ENCODE results near the gene KCNN3.

Gene KCNN3

GRCh38 chr1:154750681-154751665, 119.1 kb downstream of the KCNN3 start:
- DNase-seq (ENCODE audit: low read depth in 3 of 3, low spot score in 1 of 3), result no peak

- DNase-seq (ENCODE audit: low read depth in 3 of 3, low spot score in 1 of 3), result no peak
These were observed 120.9 kb downstream of the KCNN3 start for GRCh38 chr1:154749078-154749760.

GRCh38 chr1:154748405-154748775, 121.7 kb downstream of the KCNN3 start:
- DNase-seq (ENCODE audit: low read depth in 3 of 3, low spot score in 1 of 3), result no peak

- no peak for DNase-seq (ENCODE audit: low read depth in 3 of 3, low spot score in 1 of 3)
These were observed 122.2 kb downstream of the KCNN3 start for GRCh38 chr1:154747740-154748404.

GRCh38 chr1:154747380-154747739, 122.7 kb downstream of the KCNN3 start:
- DNase-seq (ENCODE audit: low read depth in 3 of 3, low spot score in 1 of 3), result no peak

- DNase-seq (ENCODE audit: low read depth in 3 of 3, low spot score in 1 of 3), result no peak
These were observed 123.3 kb downstream of the KCNN3 start for GRCh38 chr1:154746622-154747299.

- no peak for DNase-seq (ENCODE audit: low read depth in 3 of 3, low spot score in 1 of 3)
These were observed 124.2 kb downstream of the KCNN3 start for GRCh38 chr1:154745750-154746425.

- no peak for DNase-seq (ENCODE audit: low read depth in 3 of 3, low spot score in 1 of 3)
These were observed 124.8 kb downstream of the KCNN3 start for GRCh38 chr1:154745286-154745731.

GRCh38 chr1:154744352-154745035, 125.6 kb downstream of the KCNN3 start:
- DNase-seq (ENCODE audit: low read depth in 3 of 3, low spot score in 1 of 3), result no peak

- DNase-seq (ENCODE audit: low read depth in 3 of 3, low spot score in 1 of 3), result no peak
These were observed 126.5 kb downstream of the KCNN3 start for GRCh38 chr1:154743526-154744036.

- DNase-seq (ENCODE audit: low read depth in 3 of 3, low spot score in 1 of 3), result no peak
These were observed 127.5 kb downstream of the KCNN3 start for GRCh38 chr1:154742606-154743005.

GRCh38 chr1:154741741-154742495, 128.2 kb downstream of the KCNN3 start:
- DNase-seq (ENCODE audit: low read depth in 3 of 3, low spot score in 1 of 3), result no peak

- DNase-seq (ENCODE audit: low read depth in 3 of 3, low spot score in 1 of 3), result no peak
These were observed 128.8 kb downstream of the KCNN3 start for GRCh38 chr1:154741327-154741726.

- no peak for DNase-seq (ENCODE audit: low read depth in 3 of 3, low spot score in 1 of 3)
These were observed 130.4 kb downstream of the KCNN3 start for GRCh38 chr1:154739654-154740053.

GRCh38 chr1:154736841-154737240, 133.2 kb downstream of the KCNN3 start:
- peak in 1 of 3 donors; percentile 25 for DNase-seq (ENCODE audit: low read depth in 3 of 3, low spot score in 1 of 3)

- no peak for DNase-seq (ENCODE audit: low read depth in 3 of 3, low spot score in 1 of 3)
These were observed 134.3 kb downstream of the KCNN3 start for GRCh38 chr1:154735804-154736168.

- no peak for DNase-seq (ENCODE audit: low read depth in 3 of 3, low spot score in 1 of 3)
These were observed 134.8 kb downstream of the KCNN3 start for GRCh38 chr1:154735061-154735803.

- no peak for DNase-seq (ENCODE audit: low read depth in 3 of 3, low spot score in 1 of 3)
These were observed 136.5 kb downstream of the KCNN3 start for GRCh38 chr1:154733621-154734020.
